Measurements from ENCODE around the gene CFHR4.

DNA sequence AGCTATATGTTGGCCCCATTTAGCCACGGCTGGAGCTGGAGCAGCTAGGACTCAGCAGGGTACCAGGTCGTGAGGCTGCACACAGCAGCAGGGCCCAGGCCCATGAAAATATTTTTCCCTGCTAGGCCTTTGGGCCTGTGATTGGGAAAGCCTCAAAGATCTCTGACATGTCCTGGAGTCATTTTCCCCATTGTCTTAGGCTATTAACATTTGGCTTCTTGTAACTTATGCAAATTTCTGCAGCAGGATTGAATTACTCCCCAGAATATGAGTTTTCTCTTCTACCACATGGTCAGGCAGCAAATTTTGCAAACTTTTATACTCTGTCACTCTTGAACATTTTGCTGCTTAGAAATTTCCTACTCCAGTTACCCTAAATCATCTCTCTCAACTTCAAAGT is 66.9 kb downstream of the CFHR4 start:
- TF ChIP-seq, protein P1, sequence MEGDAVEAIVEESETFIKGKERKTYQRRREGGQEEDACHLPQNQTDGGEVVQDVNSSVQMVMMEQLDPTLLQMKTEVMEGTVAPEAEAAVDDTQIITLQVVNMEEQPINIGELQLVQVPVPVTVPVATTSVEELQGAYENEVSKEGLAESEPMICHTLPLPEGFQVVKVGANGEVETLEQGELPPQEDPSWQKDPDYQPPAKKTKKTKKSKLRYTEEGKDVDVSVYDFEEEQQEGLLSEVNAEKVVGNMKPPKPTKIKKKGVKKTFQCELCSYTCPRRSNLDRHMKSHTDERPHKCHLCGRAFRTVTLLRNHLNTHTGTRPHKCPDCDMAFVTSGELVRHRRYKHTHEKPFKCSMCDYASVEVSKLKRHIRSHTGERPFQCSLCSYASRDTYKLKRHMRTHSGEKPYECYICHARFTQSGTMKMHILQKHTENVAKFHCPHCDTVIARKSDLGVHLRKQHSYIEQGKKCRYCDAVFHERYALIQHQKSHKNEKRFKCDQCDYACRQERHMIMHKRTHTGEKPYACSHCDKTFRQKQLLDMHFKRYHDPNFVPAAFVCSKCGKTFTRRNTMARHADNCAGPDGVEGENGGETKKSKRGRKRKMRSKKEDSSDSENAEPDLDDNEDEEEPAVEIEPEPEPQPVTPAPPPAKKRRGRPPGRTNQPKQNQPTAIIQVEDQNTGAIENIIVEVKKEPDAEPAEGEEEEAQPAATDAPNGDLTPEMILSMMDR (IDR thresholded peaks at IDR 0.05; ENCODE audit: low read length) = no peak
- no peak for TF ChIP-seq EZH2 (IDR thresholded peaks at IDR 0.05; ENCODE audit: borderline replicate concordance, low read length)
